SK-N-MC (cell line): ENCODE results near the gene DIAPH2.

Source experiments
- DNase-seq: peaks from one replicate; pipeline ENCODE4 v3.0.0-alpha.2; 2011; ENCODE audit warnings: low read depth, low spot score
- H3K27ac ChIP-seq: fragments of 200-600 bp; sonication (generic); 2 replicates; pipeline ENCODE4 v1.5.1; 2016; ENCODE audit warnings: mixed run types
- H3K36me3 ChIP-seq: fragments of 200-600 bp; sonication (generic); 2 replicates; pipeline ENCODE4 v1.6.1; 2017; ENCODE audit warnings: antibody characterized with exemption, low read length, mixed read lengths; ENCODE audit not compliant: insufficient read depth
- H3K4me3 ChIP-seq: fragments of 200-600 bp; sonication (generic); 2 replicates; pipeline ENCODE4 v1.5.1; 2016
- H3K9ac ChIP-seq: fragments of 200-600 bp; sonication (generic); 2 replicates; pipeline ENCODE4 v1.8.0; 2017; ENCODE audit warnings: mixed run types, mixed read lengths; ENCODE audit not compliant: insufficient read length
- H3K9me3 ChIP-seq: fragments of 200-600 bp; sonication (generic); 2 replicates; pipeline ENCODE4 v1.6.1; 2017; ENCODE audit warnings: low read depth, mild to moderate bottlenecking, antibody characterized with exemption, low read length, moderate library complexity, mixed read lengths
- EZH2 ChIP-seq: fragments of 200-600 bp; sonication (generic); IDR thresholded peaks from one replicate; pipeline ENCODE4 v1.6.1; 2017; ENCODE audit warnings: antibody characterized with exemption
- FOXP2 ChIP-seq: optimal IDR thresholded peaks from 2 replicates; pipeline ENCODE3; 2011; ENCODE audit warnings: mild to moderate bottlenecking, moderate library complexity; ENCODE audit not compliant: insufficient read depth; ENCODE audit errors: extremely low read length, control extremely low read depth
- POLR2AphosphoS5 ChIP-seq: IDR thresholded peaks from 2 replicates; pipeline ENCODE4 v1.6.1; 2012; ENCODE audit warnings: mild to moderate bottlenecking, low read depth, low read length, borderline replicate concordance

DIAPH2 gene

GRCh38 chrX:97320305-97320704 is 635.7 kb downstream of the DIAPH2 start:
- DNase-seq, result no peak
- H3K9me3 ChIP-seq, result no peaks in the 10 kb centered on the region
- TF ChIP-seq FOXP2 (no peak), EZH2 (no peak), POLR2AphosphoS5 (no peak)
- no peak overlapping the region for H3K4me3 ChIP-seq
- H3K36me3 ChIP-seq, result no peaks in the 10 kb centered on the region
- H3K9ac ChIP-seq, result no peak overlapping the region
- no peak overlapping the region for H3K27ac ChIP-seq

DNA sequence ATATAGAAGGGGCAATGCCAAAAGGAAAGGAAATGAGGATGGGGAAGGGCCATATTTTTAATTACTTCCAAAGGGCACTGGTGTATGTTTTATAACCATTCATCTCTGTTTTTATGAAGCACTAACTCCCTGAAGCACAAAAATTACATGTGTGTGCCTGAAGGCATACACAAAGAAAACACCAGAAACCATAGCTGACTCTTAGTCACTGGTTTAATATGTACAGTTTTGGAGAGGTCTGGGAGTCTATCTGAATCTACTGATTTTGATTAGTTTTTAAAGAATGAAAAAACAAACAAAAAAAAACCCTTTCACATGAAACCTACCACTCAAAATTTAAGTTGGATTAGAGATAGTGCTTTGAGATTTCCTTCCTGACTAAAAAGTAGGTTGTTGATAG is 637.8 kb downstream of the DIAPH2 start:
- TF ChIP-seq FOXP2 (no peak), EZH2 (no peak), POLR2AphosphoS5 (no peak)
- Histone ChIP-seq H3K4me3 (no peak overlapping the region), H3K9me3 (no peaks in the 10 kb centered on the region), H3K27ac (peak overlapping the region; percentile 48; the same call in 1 of the 2 replicates), H3K36me3 (no peaks in the 10 kb centered on the region), H3K9ac (no peak overlapping the region)
- DNase-seq, result no peak

- Histone ChIP-seq H3K9ac (no peak overlapping the region), H3K4me3 (no peak overlapping the region), H3K36me3 (no peaks in the 10 kb centered on the region), H3K27ac (no peak overlapping the region), H3K9me3 (no peaks in the 10 kb centered on the region)
- no peak for DNase-seq
- TF ChIP-seq POLR2AphosphoS5 (no peak), EZH2 (no peak), FOXP2 (no peak)
Measured at GRCh38 chrX:97326456-97326855, 641.8 kb downstream of the DIAPH2 start.

DNA sequence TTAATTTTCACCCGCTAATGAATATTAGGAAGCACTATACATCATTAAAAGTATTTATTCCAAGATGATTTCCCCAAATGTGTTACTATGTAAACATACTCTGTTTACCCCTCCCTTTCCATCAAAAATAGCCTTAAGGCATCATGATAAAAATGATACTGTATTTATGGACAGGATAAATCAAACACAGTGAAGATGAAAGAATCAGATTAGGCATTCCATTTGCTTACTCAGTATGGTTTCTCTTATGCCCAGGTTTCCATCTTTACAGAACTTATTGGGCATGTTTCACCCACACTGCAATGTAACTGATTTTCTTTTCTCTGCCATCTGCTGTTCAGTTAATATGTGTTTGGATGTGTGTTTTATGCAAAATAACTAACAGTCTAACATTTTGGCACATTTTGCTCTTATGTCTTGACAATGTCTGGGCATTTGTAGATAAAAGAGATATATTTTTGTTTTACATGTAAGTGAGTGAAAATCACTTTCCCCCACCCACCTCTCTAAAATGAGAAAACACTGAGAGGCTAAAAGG is 644.3 kb downstream of the DIAPH2 start:
- H3K9me3 ChIP-seq, result no peaks in the 10 kb centered on the region
- no peak overlapping the region for H3K4me3 ChIP-seq
- no peaks in the 10 kb centered on the region for H3K36me3 ChIP-seq
- H3K9ac ChIP-seq, result no peak overlapping the region
- H3K27ac ChIP-seq, result no peak overlapping the region
- DNase-seq, result no peak
- TF ChIP-seq POLR2AphosphoS5, result no peak
- TF ChIP-seq FOXP2, result no peak
- no peak for TF ChIP-seq EZH2

- Histone ChIP-seq H3K27ac (no peak overlapping the region), H3K4me3 (no peak overlapping the region), H3K36me3 (no peaks in the 10 kb centered on the region), H3K9ac (no peak overlapping the region), H3K9me3 (no peaks in the 10 kb centered on the region)
- no peak for TF ChIP-seq POLR2AphosphoS5
- no peak for TF ChIP-seq EZH2
- no peak for TF ChIP-seq FOXP2
- DNase-seq, result no peak
Measured at GRCh38 chrX:97330151-97330550, 645.5 kb downstream of the DIAPH2 start.

GRCh38 chrX:97332963-97333362 is 648.3 kb downstream of the DIAPH2 start:
- Histone ChIP-seq H3K36me3 (no peaks in the 10 kb centered on the region), H3K27ac (no peak overlapping the region), H3K9ac (no peak overlapping the region), H3K4me3 (no peak overlapping the region), H3K9me3 (no peaks in the 10 kb centered on the region)
- TF ChIP-seq POLR2AphosphoS5 (no peak), FOXP2 (no peak), EZH2 (no peak)
- no peak for DNase-seq

DNA sequence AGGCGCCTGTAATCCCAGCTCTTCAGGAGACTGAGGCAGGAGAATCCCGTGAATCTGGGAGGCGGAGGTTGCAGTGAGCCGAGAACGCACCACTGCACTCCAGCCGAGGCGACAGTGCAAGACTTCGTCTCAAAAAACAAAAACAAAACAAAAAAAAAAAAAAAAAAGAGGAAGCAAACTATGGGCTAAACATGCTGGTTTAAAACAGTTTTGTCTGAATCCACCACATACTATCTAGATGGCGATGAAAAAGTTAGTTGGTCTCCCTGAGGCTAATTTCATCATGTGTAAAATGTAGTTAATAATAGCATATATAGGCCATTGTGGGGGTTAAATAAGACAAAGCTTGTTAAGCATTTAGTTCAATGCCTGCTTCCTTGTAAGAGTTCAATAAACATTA is 650.2 kb downstream of the DIAPH2 start:
- H3K9ac ChIP-seq, result no peak overlapping the region
- H3K36me3 ChIP-seq, result no peaks in the 10 kb centered on the region

GRCh38 chrX:97344724-97345123 is 660.1 kb downstream of the DIAPH2 start:
- no peak overlapping the region for H3K27ac ChIP-seq
- TF ChIP-seq FOXP2, result no peak
- TF ChIP-seq EZH2, result no peak
- TF ChIP-seq POLR2AphosphoS5, result no peak
- H3K9me3 ChIP-seq, result no peaks in the 10 kb centered on the region
- DNase-seq, result no peak
- no peak overlapping the region; the same call in 1 of the 2 replicates for H3K4me3 ChIP-seq
- H3K9ac ChIP-seq, result no peak overlapping the region
- no peaks in the 10 kb centered on the region for H3K36me3 ChIP-seq

More for the DNA sequence above, 650.2 kb downstream of the DIAPH2 start:
- DNase-seq, result no peak
- H3K4me3 ChIP-seq, result no peak overlapping the region
- H3K27ac ChIP-seq, result no peak overlapping the region
- TF ChIP-seq FOXP2 (no peak), POLR2AphosphoS5 (no peak), EZH2 (no peak)
- H3K9me3 ChIP-seq, result no peaks in the 10 kb centered on the region

DNA sequence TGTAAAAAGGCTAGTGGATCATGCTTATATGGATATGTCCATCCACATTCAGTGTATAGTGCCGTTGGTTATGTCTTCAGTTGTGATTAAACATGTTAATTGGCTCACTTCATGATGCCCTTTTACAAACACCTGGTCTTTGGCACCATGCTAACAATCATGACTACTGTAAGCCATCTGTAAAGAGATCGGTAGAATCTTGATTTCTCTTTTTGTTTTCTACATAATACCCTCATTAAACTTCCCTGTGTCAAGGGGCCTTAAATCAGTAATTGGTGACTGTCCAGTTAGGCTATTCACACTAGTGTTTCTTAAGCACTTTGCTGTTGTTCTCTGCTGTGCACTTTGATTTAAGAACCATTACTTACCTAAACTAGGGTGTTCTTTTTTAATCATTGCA is 674.3 kb downstream of the DIAPH2 start:
- Histone ChIP-seq H3K36me3 (no peaks in the 10 kb centered on the region), H3K9me3 (no peaks in the 10 kb centered on the region), H3K4me3 (no peak overlapping the region), H3K27ac (no peak overlapping the region), H3K9ac (no peak overlapping the region)
- DNase-seq, result no peak
- TF ChIP-seq EZH2 (no peak), FOXP2 (no peak), POLR2AphosphoS5 (no peak)
